NCI-H1417 treated with DMSO at 0.1 percent for 48 hours (cell line): ENCODE results near the gene TRIM7.
"Not testable (repeated sequence)": the region's sequence is repeated elsewhere in the genome, so short reads cannot be mapped to it uniquely, and the experiment has no call there.

ENCODE experiments used
- DNase-seq: peaks from one replicate; lab custom pipeline; 2025; lab: John Stamatoyannopoulos, UW

The TRIM7 gene

GRCh38 chr5:181171782-181172181 is 33.2 kb downstream of the TRIM7 start:
- DNase-seq: no peak

GRCh38 chr5:181170996-181171395 is 34.0 kb downstream of the TRIM7 start:
- DNase-seq: no peak

GRCh38 chr5:181170237-181170825 is 34.7 kb downstream of the TRIM7 start:
- DNase-seq: no peak

GRCh38 chr5:181169459-181170236 is 35.3 kb downstream of the TRIM7 start:
- not testable (repeated sequence) for DNase-seq

GRCh38 chr5:181168595-181169118 is 36.3 kb downstream of the TRIM7 start:
- DNase-seq: no peak

GRCh38 chr5:181167814-181168488 is 37.0 kb downstream of the TRIM7 start:
- DNase-seq: no peak

- DNase-seq: no peak
Observed at GRCh38 chr5:181166812-181167733, 37.9 kb downstream of the TRIM7 start.

GRCh38 chr5:181164076-181164952 is 40.7 kb downstream of the TRIM7 start:
- no peak for DNase-seq

- no peak for DNase-seq
Observed at GRCh38 chr5:181163487-181164075, 41.4 kb downstream of the TRIM7 start.

- no peak for DNase-seq
Observed at GRCh38 chr5:181161534-181162175, 43.3 kb downstream of the TRIM7 start.

- not testable (repeated sequence) for DNase-seq
Observed at GRCh38 chr5:181160755-181161533, 44.1 kb downstream of the TRIM7 start.

GRCh38 chr5:181160152-181160754 is 44.7 kb downstream of the TRIM7 start:
- DNase-seq: no peak

GRCh38 chr5:181159286-181160151 is 45.5 kb downstream of the TRIM7 start:
- DNase-seq: no peak

- no peak for DNase-seq
Observed at GRCh38 chr5:181158869-181159268, 46.1 kb downstream of the TRIM7 start.

- no peak for DNase-seq
Observed at GRCh38 chr5:181156758-181157157, 48.2 kb downstream of the TRIM7 start.

- DNase-seq: no peak
Observed at GRCh38 chr5:181153814-181154213, 51.2 kb downstream of the TRIM7 start.

GRCh38 chr5:181152406-181152805 is 52.6 kb downstream of the TRIM7 start:
- no peak for DNase-seq

- DNase-seq: no peak
Observed at GRCh38 chr5:181151146-181151545, 53.9 kb downstream of the TRIM7 start.
